NOMO-1 (cell line): Measurements from ENCODE around the gene SLAMF7.
A peak's percentile ranks its signal among the peaks of the same experiment; 100 is the strongest.

Experiments used
- DNase-seq, 2 experiments: peaks; one replicate each; lab custom pipeline; 2025; ENCODE audit not compliant: unreplicated experiment in 2 of 2; lab: John Stamatoyannopoulos, UW

SLAMF7 gene

GRCh38 chr1:160799641-160800040 is 60.6 kb downstream of the SLAMF7 start:
- no peak for DNase-seq

GRCh38 chr1:160800142-160800541 is 61.1 kb downstream of the SLAMF7 start:
- no peak for DNase-seq

- peak in 1 of 2 experiments; percentile 29 for DNase-seq
These were observed 61.8 kb downstream of the SLAMF7 start for GRCh38 chr1:160800645-160801408.

- DNase-seq = no peak
These were observed 63.0 kb downstream of the SLAMF7 start for GRCh38 chr1:160801836-160802580.
